ENCODE data around the gene SFMBT2.
"Not testable (repeated sequence)": the region's sequence is repeated elsewhere in the genome, so short reads cannot be mapped to it uniquely, and the experiment has no call there.

Gene SFMBT2

DNA sequence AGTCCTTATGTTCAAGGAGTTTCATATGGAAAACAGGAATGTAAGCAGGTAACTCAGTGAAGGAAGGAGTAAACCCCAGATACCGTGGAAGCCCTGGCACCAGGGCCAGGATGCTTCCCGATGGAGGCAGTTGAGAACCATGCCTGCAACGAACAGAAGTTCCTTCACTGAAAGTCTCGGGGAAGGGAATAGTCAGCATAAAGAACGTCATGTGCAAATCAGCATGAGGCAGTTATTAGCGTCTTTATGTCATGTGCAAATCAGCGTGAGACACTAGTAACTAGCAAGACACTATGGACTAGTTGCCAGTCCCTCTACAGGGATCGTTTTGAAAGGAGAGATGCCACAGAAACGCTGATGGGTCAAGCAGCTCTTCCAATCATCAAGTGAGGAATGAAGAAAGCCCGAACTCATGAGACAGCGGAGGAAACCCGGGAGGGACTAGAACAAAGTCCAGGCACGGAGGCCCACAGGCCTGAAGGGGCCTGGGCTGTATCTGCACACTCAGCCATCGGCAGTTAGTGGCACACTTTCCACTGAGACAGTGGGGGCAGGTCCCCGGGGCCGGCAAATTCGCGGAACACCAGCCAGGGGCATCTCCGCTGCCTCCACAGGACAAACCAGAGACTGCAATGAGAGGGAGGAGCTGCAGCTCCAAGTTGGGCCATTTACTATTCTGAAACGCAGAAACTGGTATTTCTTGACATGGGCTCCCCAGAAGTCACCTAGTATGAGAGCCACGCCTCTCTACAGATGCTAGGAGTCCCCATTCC is 109.6 kb downstream of the SFMBT2 start:
- no peak for DNase-seq (ENCODE audit: low read depth in 2 of 2, low spot score in 1 of 2)

DNA sequence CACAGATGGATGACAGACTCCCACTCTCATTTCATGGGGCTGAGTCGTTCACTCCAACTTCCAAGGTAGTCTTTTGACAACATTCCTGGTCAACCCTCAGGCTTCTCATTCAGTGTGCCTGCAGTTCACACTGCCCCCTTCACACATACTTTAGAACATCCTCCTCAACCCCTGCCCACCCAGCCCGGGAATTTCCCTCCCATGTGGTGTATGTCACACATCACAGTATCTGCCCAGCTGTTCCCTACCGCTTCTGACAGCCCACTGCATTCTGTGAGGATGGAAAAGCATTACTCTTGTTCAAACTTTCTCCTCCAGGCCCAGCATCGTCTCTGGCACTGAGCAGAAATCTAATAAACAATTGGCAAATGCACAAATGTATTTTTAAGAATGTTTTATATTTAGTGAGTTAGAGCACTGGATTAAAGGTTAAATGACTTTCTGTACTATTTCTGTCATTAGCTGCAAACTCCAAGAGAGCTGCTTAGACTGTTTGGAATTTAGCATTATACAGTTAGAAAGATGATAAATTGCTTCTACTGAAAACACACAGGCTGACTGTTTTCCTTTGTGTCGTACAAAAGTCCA is 110.4 kb downstream of the SFMBT2 start:
- peak in 1 of 2 donors; percentile 14 for DNase-seq (ENCODE audit: low read depth in 2 of 2, low spot score in 1 of 2)

DNA sequence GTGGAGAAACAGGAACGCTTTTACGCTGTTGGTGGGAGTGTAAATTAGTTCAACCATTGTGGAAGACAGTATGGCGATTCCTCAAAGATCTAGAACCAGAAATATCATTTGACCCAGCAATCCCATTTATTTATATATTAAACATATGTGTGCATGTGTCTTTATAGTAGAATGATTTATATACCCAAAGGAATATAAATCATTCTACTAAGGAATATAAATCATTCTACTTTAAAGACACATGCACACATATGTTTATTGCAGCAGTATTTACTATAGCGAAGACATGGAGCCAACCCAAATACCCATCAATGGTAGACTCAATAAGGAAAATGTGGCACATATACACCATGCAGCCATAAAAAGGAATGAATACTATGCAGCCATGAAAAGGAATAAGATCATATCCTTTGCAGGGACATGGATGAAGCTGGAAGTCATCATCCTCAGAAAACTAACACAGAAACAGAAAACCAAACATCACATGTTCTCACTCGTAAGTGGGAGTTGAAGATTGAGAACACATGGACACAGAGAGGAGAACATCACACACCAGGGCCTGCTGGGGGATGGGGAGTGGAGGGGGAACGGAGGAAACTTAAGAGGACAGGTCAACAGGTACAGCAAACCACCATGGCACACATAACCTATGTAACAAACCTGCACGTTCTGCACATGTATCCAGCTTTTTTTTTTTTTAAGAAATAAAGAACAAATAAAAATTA is 111.1 kb downstream of the SFMBT2 start:
- not testable (repeated sequence) for DNase-seq (ENCODE audit: low read depth in 2 of 2, low spot score in 1 of 2)

DNA sequence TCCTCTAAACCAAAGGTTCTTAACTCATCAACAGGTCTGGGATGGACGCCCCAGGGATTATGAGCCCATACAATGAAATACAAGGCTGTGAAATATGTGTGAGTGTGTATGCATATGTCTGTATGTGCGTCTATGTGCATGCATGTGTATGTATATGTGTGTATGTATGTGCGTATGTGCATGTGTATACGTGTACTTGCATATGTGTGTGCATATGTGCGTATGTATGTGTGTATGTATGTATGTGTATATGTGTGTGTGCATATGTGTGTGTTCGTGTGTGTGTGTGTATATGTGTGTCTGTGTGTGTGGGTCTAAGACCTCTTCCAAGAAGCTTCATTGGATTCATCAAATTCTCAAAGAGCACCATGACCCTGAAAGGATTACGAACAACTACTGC is 112.3 kb downstream of the SFMBT2 start:
- no peak for DNase-seq (ENCODE audit: low read depth in 2 of 2, low spot score in 1 of 2)

DNA sequence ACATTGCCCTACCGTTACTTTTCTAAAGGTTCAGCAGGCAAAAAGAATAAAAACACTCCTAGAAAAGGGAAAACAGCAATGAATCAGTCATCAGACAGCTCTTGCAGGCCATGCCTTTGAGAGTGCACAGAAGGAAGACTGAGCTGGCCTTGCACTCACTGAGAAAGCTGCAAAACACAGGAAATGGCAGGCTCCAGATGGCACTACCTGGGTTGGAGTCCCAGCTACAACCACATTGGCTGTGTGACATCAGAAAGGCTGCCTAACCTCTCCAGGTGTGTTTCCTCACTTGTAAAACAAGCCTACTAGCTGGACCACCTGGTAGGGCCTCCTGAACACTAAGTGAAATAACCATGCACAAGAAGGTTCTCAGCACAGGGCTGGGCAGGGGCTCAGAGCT is 113.7 kb downstream of the SFMBT2 start:
- DNase-seq (ENCODE audit: low read depth in 2 of 2, low spot score in 1 of 2), result no peak

DNA sequence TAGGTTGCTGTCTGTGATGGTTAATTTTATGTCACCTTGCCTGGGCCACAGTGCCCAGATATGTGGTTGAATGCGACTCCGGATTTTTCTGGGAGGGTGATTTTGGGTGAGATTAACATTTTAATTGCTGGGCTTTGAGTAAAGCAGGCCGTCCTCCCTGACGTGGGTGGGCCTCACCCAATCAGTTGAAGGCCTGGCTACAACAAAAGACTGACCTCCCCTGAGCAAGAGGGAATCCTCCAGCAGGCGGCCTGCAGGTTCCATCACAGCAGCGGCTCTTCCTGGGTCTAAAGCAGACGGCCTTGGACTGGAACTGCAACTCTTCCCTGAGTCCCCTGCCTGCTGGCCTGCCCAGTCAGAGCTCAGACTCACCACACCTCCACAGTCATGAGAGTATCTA is 114.2 kb downstream of the SFMBT2 start:
- no peak for DNase-seq (ENCODE audit: low read depth in 2 of 2, low spot score in 1 of 2)

DNA sequence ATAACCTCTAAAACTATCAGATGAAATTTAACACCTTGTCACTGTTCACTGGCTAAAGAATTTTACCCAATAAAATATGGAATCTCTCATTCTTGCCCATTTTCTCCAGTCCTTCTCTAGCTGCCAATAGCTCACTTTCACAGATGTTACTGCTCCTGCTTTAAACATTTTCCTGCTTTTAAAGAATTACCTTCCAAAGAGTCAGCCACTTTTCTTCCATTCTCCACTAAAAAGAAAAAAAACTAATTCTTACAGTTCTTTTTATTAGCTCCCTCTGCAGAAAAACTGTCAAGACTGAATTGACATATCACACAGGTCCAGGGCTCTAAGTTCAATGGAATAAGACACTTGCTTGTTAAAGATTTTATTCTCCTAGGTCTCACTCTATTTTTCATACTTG is 114.8 kb downstream of the SFMBT2 start:
- no peak for DNase-seq (ENCODE audit: low read depth in 2 of 2, low spot score in 1 of 2)

DNA sequence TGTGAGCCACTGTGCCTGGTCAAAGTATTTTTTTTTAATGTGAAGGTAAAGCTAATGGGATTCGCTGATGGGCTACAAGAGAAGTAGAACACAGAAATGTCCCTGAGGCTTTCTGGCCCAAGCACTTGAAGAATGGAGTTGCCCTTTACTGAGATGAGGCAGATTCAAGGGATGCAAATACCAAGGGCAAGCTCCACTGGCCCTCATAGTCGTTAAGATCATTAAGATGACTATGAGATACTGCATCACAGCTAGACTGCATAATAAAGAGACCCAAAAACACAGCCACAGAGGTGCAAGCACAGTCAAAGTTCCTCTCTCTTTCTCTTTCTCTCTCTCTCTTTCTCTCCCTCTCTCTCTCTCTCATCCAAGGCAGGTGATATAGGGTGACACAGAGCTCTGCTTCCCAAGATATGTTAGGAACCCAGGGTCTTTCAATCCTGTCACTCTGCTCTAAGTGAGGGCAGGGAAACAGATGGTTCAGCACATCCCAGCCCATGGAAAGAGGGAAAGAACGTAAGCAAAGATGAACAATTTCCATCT is 117.4 kb downstream of the SFMBT2 start:
- no peak for DNase-seq (ENCODE audit: low read depth in 2 of 2, low spot score in 1 of 2)

DNA sequence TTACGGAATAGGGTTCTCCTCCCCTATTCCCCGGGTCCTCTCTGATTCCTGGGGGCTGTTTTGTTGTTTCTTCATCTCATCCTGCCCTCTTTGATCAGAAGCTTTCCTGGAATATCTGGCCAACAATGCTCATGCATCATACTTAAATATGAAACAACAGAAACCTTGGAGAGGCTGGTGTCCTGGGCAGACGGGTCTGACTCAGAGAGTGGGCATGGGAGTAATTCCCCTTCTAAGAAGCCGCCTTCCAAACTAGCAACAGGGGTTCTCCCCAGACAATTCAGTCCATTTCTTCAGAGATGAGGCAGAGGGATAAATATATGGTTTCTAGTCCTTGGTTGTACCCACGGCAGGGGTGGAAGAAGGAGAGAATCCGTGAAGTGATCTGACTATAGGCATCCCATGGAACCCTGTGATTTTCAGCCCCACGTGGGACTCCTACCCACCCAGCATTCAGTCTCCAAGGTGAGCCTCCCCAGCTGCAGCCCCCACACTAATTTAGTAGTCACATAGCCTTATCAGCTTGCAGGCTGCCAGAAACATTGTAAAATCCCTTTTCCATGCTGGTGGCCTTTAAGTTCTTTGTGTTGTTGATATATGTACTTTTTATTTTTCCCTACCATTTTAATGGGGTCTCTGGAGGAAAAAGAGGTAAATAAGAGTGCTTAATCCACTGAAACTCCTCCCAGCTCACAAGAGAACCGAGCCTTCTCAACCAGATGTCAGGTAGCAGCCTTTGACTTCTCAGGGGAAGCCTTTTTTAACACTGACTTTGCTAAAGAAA is 119.2 kb downstream of the SFMBT2 start:
- no peak for DNase-seq (ENCODE audit: low read depth in 2 of 2, low spot score in 1 of 2)

DNA sequence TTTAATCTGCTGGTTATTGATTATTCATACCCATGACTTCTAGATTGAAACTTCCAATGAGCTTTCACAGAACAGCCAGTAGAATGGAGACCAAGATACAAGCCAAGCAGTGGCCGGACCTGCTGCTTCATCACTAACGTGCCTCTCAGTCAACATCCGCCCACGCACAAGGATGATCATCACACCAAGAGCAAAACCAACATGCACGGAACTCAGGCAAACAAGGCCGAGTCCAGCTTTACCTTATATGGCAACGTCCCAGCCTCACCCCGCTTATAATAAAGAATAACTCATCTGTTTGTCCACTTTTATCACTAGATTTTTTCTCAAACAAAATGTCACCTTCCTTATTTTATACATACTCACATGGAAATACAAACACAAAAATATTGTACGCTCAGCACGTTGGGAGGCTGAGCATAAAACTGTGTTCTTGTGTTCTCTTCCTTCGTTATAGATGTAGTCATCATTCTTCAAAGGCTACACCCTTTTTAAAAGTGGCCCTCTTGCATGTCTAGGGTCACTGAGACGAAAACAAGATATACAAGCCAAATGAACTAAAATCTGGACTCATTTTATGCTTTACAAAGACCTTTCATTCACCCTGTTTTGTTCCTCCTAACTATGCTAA is 122.7 kb downstream of the SFMBT2 start:
- no peak for DNase-seq (ENCODE audit: low read depth in 2 of 2, low spot score in 1 of 2)

DNA sequence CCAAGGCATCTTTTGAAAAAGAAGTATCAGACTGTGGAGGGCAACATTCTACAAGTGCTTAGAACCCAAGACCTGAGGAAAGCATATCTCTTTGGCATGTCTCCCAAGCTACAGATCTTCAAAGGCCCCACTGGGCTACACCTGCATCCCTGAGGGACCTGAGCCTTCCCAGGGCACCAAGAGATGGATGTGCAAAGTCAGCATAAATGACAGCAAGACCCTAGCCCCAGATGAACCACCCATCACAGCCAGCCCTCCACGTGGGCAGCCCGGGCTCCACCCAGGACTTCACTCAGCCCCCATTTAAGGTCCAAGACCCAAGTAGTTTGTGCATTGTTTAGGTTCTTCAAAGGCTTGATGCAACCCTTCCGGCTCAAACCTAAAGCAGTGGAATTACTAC is 123.5 kb downstream of the SFMBT2 start:
- DNase-seq (ENCODE audit: low read depth in 2 of 2, low spot score in 1 of 2), result no peak

DNA sequence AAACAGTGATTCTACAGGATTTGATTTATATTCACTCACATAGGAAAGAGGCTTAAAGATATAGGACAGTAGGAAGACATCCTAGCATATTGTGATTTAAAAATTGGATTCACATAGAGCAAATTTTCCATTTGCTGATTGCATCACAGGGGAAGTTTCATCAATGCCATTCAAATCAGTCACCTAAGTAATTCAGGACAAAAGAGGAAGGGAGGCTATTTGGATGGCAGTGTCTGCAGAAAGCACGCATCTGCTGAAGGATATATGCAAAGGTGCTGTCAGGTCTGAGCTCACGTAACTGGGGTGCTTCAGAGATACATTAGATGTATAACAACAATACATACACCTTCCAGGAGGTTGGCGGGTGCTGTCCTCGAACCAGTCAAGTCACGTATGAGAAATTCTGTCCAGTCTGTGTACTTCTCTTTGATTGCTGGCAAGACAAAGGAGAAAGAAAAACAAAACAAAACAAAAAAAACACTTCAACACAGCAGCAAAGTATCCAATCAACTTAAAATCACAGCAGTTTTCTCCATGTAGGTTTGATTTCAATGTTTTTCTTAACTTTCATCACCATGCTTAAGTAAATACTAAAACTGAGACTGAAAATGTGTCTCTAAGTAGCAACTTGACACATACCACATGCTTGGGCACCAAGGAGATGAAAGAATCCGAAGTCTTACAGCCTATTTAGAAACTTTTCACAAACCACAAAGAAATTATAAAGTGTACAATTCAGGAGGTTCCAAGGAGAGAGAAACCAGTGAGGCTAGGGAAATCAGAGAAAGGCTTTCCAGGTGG is 125.1 kb downstream of the SFMBT2 start:
- DNase-seq (ENCODE audit: low read depth in 2 of 2, low spot score in 1 of 2), result no peak

DNA sequence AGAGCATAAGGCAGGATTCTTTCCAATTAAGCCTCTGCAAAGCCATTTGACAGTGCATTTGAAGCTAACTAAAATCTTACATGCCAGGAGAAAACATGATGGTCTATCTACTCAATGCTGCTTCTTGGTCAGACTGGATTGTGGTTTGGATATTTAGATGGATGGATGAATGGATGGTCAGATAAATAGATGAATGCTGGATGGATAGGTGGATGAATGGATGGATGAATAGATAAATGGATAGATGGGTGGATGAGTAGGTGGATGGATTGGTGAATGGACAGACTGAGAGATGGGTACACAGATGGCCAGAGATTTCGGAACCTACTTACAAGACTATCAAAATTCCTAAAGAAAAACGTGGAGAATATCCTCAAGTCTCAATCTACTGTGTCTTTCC is 127.6 kb downstream of the SFMBT2 start:
- no peak for DNase-seq (ENCODE audit: low read depth in 2 of 2, low spot score in 1 of 2)

DNA sequence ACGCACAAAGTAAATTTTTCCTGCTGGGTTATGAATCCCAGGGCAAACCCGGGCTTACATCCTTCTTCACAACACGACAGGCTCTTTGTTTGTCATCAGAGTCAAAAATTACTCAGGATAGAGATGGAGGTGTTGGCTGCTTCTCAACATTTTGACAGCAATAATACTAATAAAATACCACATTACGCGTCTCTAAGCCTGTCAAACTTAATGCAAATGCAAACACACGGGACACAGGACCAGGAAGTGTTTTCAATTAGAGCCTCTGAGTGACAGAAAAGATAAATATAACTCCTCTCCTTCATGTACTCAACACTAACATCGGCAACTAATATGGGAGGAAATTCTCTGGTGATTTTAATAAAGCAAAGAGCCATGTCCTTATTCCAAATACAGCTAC is 128.4 kb downstream of the SFMBT2 start:
- DNase-seq (ENCODE audit: low read depth in 2 of 2, low spot score in 1 of 2), result no peak

DNA sequence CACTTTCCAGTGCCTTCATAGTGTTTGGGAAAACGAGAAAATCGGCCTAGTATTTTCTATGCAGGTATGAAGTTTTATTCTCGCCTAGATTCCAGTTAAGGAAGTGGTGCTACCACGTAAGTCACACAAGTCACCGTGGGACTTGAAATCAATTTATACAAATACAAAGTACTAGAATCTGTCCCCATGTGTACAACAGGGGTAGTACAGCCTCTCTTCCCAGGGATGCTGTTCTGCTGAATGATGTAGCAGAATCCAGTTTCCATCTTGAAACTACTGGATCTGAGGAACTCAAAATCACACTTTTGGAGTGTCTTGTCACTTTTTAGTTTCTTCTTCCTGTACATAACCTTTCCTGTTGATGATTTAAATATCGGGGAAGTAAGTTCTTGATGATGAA is 129.4 kb downstream of the SFMBT2 start:
- no peak for DNase-seq (ENCODE audit: low read depth in 2 of 2, low spot score in 1 of 2)

DNA sequence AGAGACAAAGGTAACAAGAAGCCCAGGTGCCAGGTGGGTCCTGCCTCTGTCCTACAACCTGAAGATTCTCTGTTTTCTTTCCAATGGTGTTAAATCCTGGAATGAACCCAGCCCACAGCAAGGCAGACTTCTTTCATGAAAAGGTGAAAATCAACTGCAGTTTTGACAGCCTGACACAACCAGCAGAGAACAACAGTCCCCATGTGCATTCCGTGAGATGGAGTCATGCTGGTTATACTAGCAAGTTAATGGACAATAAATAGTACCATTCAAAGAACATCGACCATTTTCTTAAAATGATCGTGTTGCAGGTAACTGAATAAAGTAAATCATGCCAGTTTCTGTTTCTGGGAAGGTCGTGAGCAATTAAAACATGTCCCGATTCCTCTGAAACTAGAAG is 131.5 kb downstream of the SFMBT2 start:
- no peak for DNase-seq (ENCODE audit: low read depth in 2 of 2, low spot score in 1 of 2)

DNA sequence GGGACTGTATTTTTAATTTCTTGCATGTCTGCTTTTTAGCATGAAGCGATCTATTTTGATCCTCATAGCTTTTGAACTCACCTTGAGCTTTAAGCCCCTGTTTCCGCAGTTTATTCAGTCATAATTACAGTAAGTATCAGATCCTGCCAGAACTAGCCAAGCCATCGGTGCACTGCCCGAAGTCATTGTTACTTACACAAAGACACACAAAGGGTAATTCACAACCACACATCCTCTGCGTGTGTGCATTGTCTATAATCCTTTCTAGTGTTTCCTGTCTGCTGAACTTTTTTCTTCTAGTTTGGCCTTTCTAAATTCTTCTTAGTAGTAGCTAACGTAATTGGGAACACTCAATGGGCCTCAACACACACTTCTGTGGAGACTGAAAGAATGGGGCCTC is 133.0 kb downstream of the SFMBT2 start:
- DNase-seq (ENCODE audit: low read depth in 2 of 2, low spot score in 1 of 2), result no peak

DNA sequence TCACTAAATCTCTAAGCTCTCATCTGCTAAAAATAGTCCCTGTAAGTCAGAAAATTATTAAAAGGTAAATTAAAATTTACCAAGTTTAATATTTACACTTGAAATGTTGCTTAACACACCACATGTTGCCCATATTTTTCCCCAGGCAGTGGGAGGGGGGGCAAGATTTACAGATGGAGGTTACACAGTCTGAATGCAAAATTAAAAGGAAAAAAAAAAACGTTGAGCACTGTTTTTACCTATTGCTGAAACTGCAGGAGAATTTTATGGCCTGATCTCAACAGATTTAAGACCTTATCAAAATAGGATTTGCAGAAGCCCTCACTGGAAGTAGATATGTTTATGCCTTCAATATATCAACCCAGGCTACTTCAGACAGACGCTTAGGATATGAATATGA is 133.4 kb downstream of the SFMBT2 start:
- no peak for DNase-seq (ENCODE audit: low read depth in 2 of 2, low spot score in 1 of 2)

DNA sequence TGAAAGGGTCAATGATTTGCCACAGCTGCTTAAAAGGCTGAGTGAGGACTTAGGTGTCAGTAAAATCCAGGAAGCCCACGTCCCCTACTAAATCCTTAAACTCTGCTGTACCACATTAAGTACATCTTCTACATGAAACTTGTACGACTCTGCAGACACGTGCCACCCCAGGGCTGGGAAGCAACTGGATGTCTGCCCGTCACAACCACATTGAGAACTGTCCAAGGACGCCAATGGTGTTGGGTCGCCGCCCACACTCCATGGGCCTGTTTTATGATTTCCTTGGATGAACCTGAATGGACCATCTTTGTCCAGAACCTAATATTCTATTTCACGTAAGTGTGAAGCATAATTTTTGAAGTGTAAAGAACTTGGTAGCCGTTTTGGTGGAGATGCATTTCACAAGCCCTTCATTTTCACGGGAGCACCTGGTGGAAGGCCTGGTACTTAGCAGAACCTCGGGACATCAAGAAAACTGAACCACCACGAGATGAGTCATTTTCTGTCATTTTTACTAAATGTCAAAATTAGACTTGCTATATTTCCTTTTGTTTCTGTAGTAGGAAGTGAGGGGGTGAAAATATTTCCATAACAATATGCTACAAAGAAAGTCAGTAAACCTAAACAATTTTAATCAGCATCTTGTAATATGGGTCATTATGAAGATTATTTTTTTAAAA is 134.9 kb downstream of the SFMBT2 start:
- no peak for DNase-seq (ENCODE audit: low read depth in 2 of 2, low spot score in 1 of 2)

DNA sequence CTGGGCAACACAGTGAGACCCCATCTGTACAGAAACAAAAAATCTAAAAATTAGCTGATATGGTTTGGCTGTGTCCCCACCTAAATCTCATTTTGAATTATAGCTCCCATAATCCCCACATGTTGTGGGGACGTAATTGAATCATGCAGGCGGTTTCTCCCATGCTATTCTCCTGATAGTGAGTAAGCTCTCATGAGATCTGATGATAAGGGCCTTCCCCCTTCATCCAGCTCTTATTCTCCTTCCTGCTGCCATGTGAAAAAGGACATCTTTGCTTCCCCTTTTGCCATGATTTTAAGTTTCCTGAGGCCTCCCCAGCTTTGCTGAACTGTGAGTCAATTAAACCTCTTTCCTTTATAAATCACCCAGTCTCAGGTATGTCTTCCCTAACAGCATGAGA is 136.5 kb downstream of the SFMBT2 start:
- no peak for DNase-seq (ENCODE audit: low read depth in 2 of 2, low spot score in 1 of 2)

Data from stimulated activated CD8-positive, alpha-beta memory T cell treated with anti-CD3 and anti-CD28 coated beads, Interleukin-4, amount 100 ng/mL, for 4 hours (primary cell).